H1 (cell line): ENCODE data around the gene PRKN. TPM values are rescaled to one million over a fixed set of nuclear protein-coding genes. Genes with fewer than 3 reads are reported as not detected.

Experiments
- CTCF ChIA-PET: fragments of 300-600 bp; sonication (Branson Sonifier 250); formaldehyde crosslinking; loops from one replicate; lab custom pipeline; 2021; ENCODE audit not compliant: partially characterized antibody; lab: Charles Lee
- POLR2A ChIA-PET: fragments of 300-600 bp; sonication (Branson Sonifier 250); formaldehyde crosslinking; loops from one replicate; lab custom pipeline; 2021; ENCODE audit warnings: inconsistent platforms; ENCODE audit not compliant: partially characterized antibody; lab: Charles Lee
- DNase-seq, 2 experiments: peaks; one replicate each; pipeline versions ENCODE4 v3.0.0 to v3.0.0-alpha.2; 2010 to 2022; ENCODE audit warnings: low spot score in 2 of 2, low read depth in 1 of 2, mixed read lengths in 1 of 2
- FAIRE-seq: peaks from 2 replicates; lab custom pipeline; 2011; peaks lifted over from hg19 to GRCh38; lab: Jason Lieb, UNC
- H2AFZ ChIP-seq: 2 replicates; pipeline ENCODE4 v1.8.1; 2012; ENCODE audit warnings: low read length, inconsistent platforms
- H2AK5ac ChIP-seq: 2 replicates; pipeline ENCODE4 v1.6.1; 2013; ENCODE audit warnings: low read depth, low read length
- H2BK120ac ChIP-seq: replicated peaks from 2 replicates; pipeline ENCODE3; 2013; ENCODE audit warnings: low read depth, low read length, inconsistent platforms
- H2BK12ac ChIP-seq: 2 replicates; pipeline ENCODE4 v1.6.1; 2013; ENCODE audit warnings: low read depth, low read length
- H2BK15ac ChIP-seq: 2 replicates; pipeline ENCODE4 v1.6.1; 2013; ENCODE audit warnings: low read length
- H2BK20ac ChIP-seq: 2 replicates; pipeline ENCODE4 v1.6.1; 2013; ENCODE audit warnings: low read length
- H2BK5ac ChIP-seq: 2 replicates; pipeline ENCODE4 v1.6.1; 2013; ENCODE audit warnings: low read depth, low read length
- H3K14ac ChIP-seq: 2 replicates; pipeline ENCODE4 v1.6.1; 2013; ENCODE audit warnings: inconsistent platforms; ENCODE audit not compliant: insufficient read length
- H3K18ac ChIP-seq: 2 replicates; pipeline ENCODE4 v1.6.1; 2013; ENCODE audit warnings: low read length; ENCODE audit errors: extremely low read depth
- H3K23ac ChIP-seq: 2 replicates; pipeline ENCODE4 v1.6.1; 2013; ENCODE audit warnings: inconsistent platforms; ENCODE audit not compliant: insufficient read length
- H3K23me2 ChIP-seq: 2 replicates; pipeline ENCODE4 v1.6.1; 2013; ENCODE audit warnings: low read depth, low read length
- H3K27ac ChIP-seq: 2 replicates; pipeline ENCODE4 v1.6.1; 2011; ENCODE audit warnings: low read depth, low read length, inconsistent platforms
- H3K27me3 ChIP-seq, 4 experiments: replicated peaks in 1 of 4; 1 replicate in 1 of 4; 2 replicates in 3 of 4; pipeline versions ENCODE4 v1.6.1 to v1.8.1; 2011 to 2013; ENCODE audit warnings: low read length in 3 of 4, mild to moderate bottlenecking in 3 of 4, inconsistent platforms in 2 of 4, mixed read lengths in 2 of 4, moderate library complexity in 1 of 4; ENCODE audit not compliant: control insufficient read depth in 3 of 4, insufficient read depth in 3 of 4; ENCODE audit errors: extremely low read depth in 1 of 4
- H3K36me3 ChIP-seq, 4 experiments: 2 replicates each; pipeline versions ENCODE4 v1.6.1 to v1.8.1; 2011 to 2013; ENCODE audit warnings: mild to moderate bottlenecking in 4 of 4, low read length in 3 of 4, moderate library complexity in 2 of 4, control low read depth in 1 of 4, inconsistent platforms in 1 of 4; ENCODE audit not compliant: insufficient read depth in 4 of 4, control insufficient read depth in 2 of 4
- H3K4ac ChIP-seq: replicated peaks from 2 replicates; pipeline ENCODE3; 2013; ENCODE audit warnings: low read length, low read depth, mixed read lengths, inconsistent platforms; ENCODE audit not compliant: insufficient read length
- H3K4me1 ChIP-seq, 4 experiments: replicated peaks in 1 of 4; 1 replicate in 1 of 4; 2 replicates in 3 of 4; pipeline versions ENCODE4 v1.6.1 to v1.8.1; 2011 to 2013; ENCODE audit warnings: low read length in 3 of 4, inconsistent platforms in 2 of 4, mixed read lengths in 1 of 4; ENCODE audit not compliant: insufficient read depth in 4 of 4, control insufficient read depth in 3 of 4
- H3K4me2 ChIP-seq, 2 experiments: 2 replicates each; pipeline versions ENCODE4 v1.6.1 to v1.8.1; 2011 to 2013; ENCODE audit warnings: low read depth in 2 of 2, low read length in 2 of 2, control low read depth in 1 of 2, inconsistent platforms in 1 of 2, mild to moderate bottlenecking in 1 of 2; ENCODE audit not compliant: insufficient read depth in 1 of 2
- H3K4me3 ChIP-seq, 4 experiments: fragments of 200-600, 300-600 bp in 1 of 4; sonication (generic), shearing (Covaris generic), sonication (Bioruptor Twin) in 1 of 4; 2 replicates each; pipeline versions ENCODE4 v1.5.1 to v1.8.1; 2011 to 2016; ENCODE audit warnings: low read length in 4 of 4, low read depth in 3 of 4, control low read depth in 2 of 4, inconsistent platforms in 2 of 4, mild to moderate bottlenecking in 2 of 4, mixed read lengths in 1 of 4, moderate library complexity in 1 of 4; ENCODE audit not compliant: insufficient read depth in 2 of 4; ENCODE audit errors: extremely low read depth in 1 of 4
- H3K56ac ChIP-seq: replicated peaks from 2 replicates; pipeline ENCODE3; 2013; ENCODE audit warnings: low read depth, mild to moderate bottlenecking, mixed read lengths, low read length, inconsistent platforms; ENCODE audit not compliant: insufficient read length
- H3K79me1 ChIP-seq: 2 replicates; pipeline ENCODE4 v1.6.1; 2013; ENCODE audit warnings: low read depth, low read length, control low read depth
- H3K79me2 ChIP-seq, 2 experiments: 2 replicates each; pipeline versions ENCODE4 v1.6.1 to v1.8.1; 2012 to 2013; ENCODE audit warnings: low read length in 2 of 2, mild to moderate bottlenecking in 2 of 2, inconsistent platforms in 1 of 2; ENCODE audit not compliant: insufficient read depth in 2 of 2, control insufficient read depth in 1 of 2
- H3K9ac ChIP-seq, 4 experiments: replicated peaks in 1 of 4; 1 replicate in 1 of 4; 2 replicates in 3 of 4; pipeline versions ENCODE4 v1.6.1 to v1.8.1; 2011 to 2013; ENCODE audit warnings: low read depth in 3 of 4, low read length in 3 of 4, control low read depth in 2 of 4, mild to moderate bottlenecking in 2 of 4, moderate library complexity in 2 of 4, inconsistent platforms in 1 of 4; ENCODE audit errors: extremely low read depth in 1 of 4
- H3K9me3 ChIP-seq, 2 experiments: 2 replicates each; pipeline versions ENCODE4 v1.6.1 to v1.8.1; 2012 to 2013; ENCODE audit warnings: mild to moderate bottlenecking in 2 of 2, moderate library complexity in 2 of 2, control low read depth in 1 of 2, inconsistent platforms in 1 of 2, low read depth in 1 of 2, low read length in 1 of 2, mixed read lengths in 1 of 2; ENCODE audit not compliant: insufficient read depth in 2 of 2
- H4K20me1 ChIP-seq, 2 experiments: replicated peaks in 1 of 2; 2 replicates each; pipeline versions ENCODE3 to v1.8.1; 2011 to 2013; ENCODE audit warnings: inconsistent platforms in 2 of 2, low read length in 2 of 2, mild to moderate bottlenecking in 1 of 2; ENCODE audit not compliant: insufficient read depth in 2 of 2, control insufficient read depth in 1 of 2
- H4K5ac ChIP-seq: 2 replicates; pipeline ENCODE4 v1.6.1; 2013; ENCODE audit warnings: low read length, low read depth, mixed read lengths, inconsistent platforms; ENCODE audit not compliant: insufficient read length
- H4K8ac ChIP-seq: 2 replicates; pipeline ENCODE4 v1.8.0; 2013; ENCODE audit warnings: mild to moderate bottlenecking, moderate library complexity, low read length, inconsistent platforms; ENCODE audit not compliant: insufficient read depth; ENCODE audit errors: extremely low read depth
- H4K91ac ChIP-seq: replicated peaks from 2 replicates; pipeline ENCODE3; 2013; ENCODE audit warnings: low read length, mixed read lengths, inconsistent platforms; ENCODE audit not compliant: insufficient read length
- WGBS, 2 experiments: shearing (Covaris generic) in 1 of 2; methylation state at CpG; one replicate each; pipeline versions ENCODE4 v1.1.6 to v1.1.7; 2013 to 2015; ENCODE audit warnings: low lambda C conversion rate in 2 of 2, mixed read lengths in 2 of 2, inconsistent platforms in 1 of 2, low coverage in 1 of 2, missing lambda C conversion rate in 1 of 2; ENCODE audit not compliant: insufficient replicate concordance in 2 of 2, insufficient coverage in 1 of 2, insufficient read length in 1 of 2; ENCODE audit errors: extremely low coverage in 1 of 2, missing lambda C conversion rate in 1 of 2; 5-methylcytosine and 5-hydroxymethylcytosine counted together
- polyA plus RNA-seq, 7 experiments: library from polyadenylated mRNA; depleted of rRNA in 3 of 7; stranded (reverse) in 5 of 7; unstranded in 2 of 7; fragments of >200 nt in 5 of 7; fragments of 200-250 nt in 2 of 7; gene quantifications; 1 replicate in 5 of 7; 2 replicates in 1 of 7; 4 replicates in 1 of 7; pipeline versions ENCODE4 v1.2.1 to v1.2.3, GENCODE V29; 2011 to 2013; ENCODE audit warnings: missing spikeins in 2 of 7, mixed read lengths in 2 of 7
- total RNA-seq: library from RNA; stranded (reverse); fragmentation: NEBNext Ultra II Directional; extraction: Animal tissue kit (Norgen Biotek cat#: 25700); gene quantifications from 2 replicates; pipeline ENCODE4 v1.2.1, GENCODE V29; 2021

The PRKN gene
- total and polyA plus RNA-seq, 2 of the 8 experiments (the other 6 are each of a cell fraction or from before 2014, with no cell fraction given): 0.13 to 0.29 TPM

- Histone ChIP-seq H2AFZ (no peak overlapping the region), H2BK20ac (no peak overlapping the region), H3K56ac (no peak overlapping the region), H3K79me2 (no peaks in the 10 kb centered on the region), H4K20me1 (no peaks in the 10 kb centered on the region), H2BK120ac (no peak overlapping the region), H4K8ac (no peak overlapping the region), H3K4me3 (no peak overlapping the region), H3K79me1 (no peaks in the 10 kb centered on the region), H3K36me3 (no peaks in the 10 kb centered on the region), H2BK12ac (no peak overlapping the region), H3K18ac (no peak overlapping the region), H3K27ac (no peak overlapping the region), H2AK5ac (no peak overlapping the region), H3K14ac (no peak overlapping the region), H2BK15ac (no peak overlapping the region), H3K4me2 (no peak overlapping the region), H3K9ac (no peak overlapping the region), H3K9me3 (no peaks in the 10 kb centered on the region), H4K91ac (no peak overlapping the region), H3K4me1 (no peaks in the 10 kb centered on the region), H3K27me3 (no peaks in the 10 kb centered on the region), H4K5ac (no peak overlapping the region), H2BK5ac (no peak overlapping the region), H3K4ac (no peak overlapping the region), H3K23ac (no peak overlapping the region), H3K23me2 (no peaks in the 10 kb centered on the region)
- CTCF ChIA-PET: no interaction called here
- 94% methylated on average over 3 of the region's 3 CpGs; no CpG with 5 or more reads in 1 of the 2 experiments for WGBS, 2 experiments
- FAIRE-seq: no peak
- DNase-seq: no peak
- POLR2A ChIA-PET: interaction anchor here (0.5 kb wide), 1 partner anchor 1553 kb away, joined by 3 read pairs; no protein-coding TSS in a partner anchor
These were observed 1380.8 kb downstream of the PRKN start for GRCh38 chr6:161346717-161347116.
